GM21528 (cell line): Measurements from ENCODE around the gene ARX.

Source experiments
- ATAC-seq: cut with Tn5 transposase; IDR thresholded peaks from one replicate; pipeline ENCODE4 v1.9.1; 2021; ENCODE audit warnings: mild to moderate bottlenecking, moderate library complexity; ENCODE audit not compliant: unreplicated experiment, low FRiP score

Gene ARX

GRCh38 chrX:25015486-25016360 lies at the start of gene ARX:
ARX (minus strand) TSS chrX:25015965; CDS start chrX:25015737, 228 bp downstream.
- ATAC-seq = no peak

DNA sequence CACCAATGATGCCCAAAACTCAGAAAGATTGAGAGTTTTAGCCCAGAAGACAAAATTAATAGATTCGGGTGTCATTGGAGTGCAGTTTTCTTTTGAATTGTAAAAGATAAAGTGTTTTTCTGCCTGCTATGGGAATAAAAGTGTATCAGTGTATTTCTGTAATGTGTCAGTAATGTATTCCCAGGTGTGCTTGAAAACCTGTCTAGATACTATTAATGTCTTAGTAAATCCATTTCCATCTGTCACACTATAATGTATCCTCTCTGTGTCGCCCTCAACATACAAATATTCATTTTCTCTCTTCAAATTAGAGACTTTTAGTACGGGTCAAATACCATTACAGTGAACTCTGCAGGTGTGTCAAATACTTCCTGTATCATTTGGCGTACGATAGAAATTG lies 43.5 kb upstream of the ARX start:
- ATAC-seq = no peak

DNA sequence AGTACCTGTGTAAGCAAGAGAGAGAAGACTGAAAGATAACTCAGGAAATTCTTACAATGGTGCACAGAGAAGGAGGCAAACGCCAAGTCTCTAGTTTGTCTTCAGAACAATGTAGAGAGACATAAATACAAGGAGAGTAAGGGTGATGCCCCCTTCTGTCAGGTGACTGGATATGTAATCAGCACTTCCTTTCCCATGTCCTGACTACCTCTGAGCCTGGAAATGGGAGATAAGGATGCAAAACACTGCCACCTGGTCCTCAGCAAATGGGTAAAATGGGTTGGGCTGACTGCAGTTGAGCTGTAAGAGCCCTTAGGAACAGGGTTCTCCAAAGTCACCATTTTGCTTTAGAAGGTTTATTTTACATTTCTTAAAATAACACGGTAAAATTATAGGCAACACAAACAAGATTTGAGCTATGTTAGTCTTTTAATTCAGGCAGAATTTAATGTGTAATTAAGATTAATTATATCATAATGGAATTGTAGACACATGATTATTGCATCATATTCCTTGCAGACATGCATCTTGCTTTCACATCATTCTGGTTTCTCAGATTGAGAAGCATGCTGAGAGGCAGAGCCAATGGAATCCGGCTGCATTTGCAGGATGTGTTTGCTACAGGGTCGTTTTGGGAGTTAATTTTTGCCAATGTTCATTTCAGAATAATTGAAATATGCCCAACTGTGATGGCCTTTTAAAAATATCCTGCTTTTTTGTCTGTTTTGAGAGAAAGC lies 37.2 kb upstream of the ARX start:
- no peak for ATAC-seq

DNA sequence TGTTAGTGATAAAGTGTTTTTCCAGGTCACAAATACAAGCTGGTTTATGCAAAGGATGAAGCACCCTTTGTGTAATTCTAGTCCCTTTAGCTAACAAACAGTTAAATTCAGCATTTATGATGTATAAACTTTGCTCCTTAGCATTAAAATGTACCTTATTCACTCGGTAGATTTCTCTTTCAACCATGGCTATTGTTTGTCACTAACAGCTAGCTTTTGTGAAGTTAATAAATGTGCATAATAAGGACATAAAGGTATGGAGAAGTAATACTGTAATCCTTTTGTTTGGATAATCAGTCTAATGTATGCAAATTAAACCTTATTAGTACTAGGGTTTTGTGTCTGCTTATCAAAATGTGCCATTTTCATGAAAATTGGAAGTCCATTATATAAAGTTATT lies 34.2 kb upstream of the ARX start:
- no peak for ATAC-seq

GRCh38 chrX:25049357-25049756 lies 33.6 kb upstream of the ARX start:
- no peak for ATAC-seq

DNA sequence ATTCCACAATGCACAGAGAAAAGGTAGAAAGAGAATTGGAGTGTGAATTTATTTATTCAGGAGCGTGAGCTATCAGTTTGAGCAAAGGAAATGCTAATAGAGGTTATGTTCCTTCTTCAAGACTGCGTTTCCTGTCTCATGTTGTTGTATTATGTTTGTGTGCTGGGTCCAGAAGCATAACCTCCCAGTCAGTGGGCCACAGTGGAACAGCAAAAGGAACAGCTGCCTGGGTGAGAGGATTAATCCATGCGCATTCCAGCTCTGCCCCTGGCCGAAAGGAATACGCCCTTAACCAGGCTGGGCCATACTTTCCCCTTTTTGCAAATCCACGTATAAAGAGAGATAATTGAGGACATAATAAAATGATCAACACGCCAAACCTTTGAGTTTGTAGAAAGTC lies 32.4 kb upstream of the ARX start:
- ATAC-seq = no peak

GRCh38 chrX:25043192-25043591 lies 27.4 kb upstream of the ARX start:
- no peak for ATAC-seq

GRCh38 chrX:25039036-25039435 lies 23.3 kb upstream of the ARX start:
- no peak for ATAC-seq

DNA sequence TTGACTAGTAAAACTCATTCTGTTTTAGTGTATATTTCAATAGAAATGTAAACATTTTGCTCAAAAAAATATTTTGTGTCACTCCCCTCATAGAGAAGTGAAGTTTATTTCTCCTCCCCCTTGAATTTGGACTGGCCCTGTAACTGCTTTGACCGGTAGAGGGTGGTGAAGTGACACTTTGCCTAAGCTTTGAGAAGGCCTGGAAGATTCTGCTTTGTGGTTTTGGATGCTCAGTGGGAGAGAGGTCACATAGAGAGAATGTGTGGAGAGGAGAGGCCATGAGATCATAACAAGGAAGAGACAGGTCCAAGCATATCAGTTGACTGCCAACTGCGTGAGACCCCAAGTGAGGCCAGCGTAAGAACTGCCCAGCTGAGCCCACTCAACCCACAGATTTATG lies 19.1 kb upstream of the ARX start:
- ATAC-seq = no peak

- no peak for ATAC-seq
These were observed 13.6 kb upstream of the ARX start for GRCh38 chrX:25029288-25029825.

DNA sequence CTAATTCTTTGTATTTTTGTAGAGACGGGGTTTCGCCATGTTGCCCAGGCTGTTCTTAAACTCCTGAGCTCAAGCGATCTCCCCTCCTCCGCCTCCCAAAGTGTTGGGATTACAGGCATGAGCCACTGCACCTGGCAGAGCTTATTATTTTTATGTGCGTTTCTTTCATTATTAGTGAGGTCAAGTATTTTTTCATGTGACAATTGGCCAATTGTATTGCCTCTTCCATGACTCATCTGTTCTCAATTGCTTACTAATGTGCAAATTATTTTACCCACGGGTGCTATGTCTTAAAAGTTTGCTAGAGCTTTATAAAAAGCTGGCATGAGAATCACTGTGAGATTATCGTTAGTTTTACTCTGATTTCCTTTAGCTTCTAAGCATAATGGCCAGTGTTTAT lies 13.0 kb upstream of the ARX start:
- no peak for ATAC-seq

DNA sequence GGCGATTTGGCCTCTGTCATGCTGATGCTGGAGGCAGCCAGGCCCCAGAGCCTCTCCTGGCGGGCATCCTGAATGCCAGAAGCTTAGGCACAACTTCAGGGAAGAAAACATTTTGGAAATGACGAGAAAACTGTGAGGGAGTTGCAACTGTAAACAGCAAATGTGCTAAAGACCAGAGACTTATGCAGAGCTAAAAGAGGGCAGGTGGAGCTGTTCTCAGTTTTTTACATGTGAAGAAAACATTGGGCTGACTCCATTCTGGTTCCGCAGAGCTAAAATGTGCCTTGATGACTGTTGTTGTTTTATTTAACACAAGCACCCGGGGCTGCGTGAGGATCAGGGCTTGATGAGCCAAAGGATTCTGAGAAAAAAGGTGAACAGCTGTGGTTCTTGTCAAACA lies 10.8 kb upstream of the ARX start:
- no peak for ATAC-seq

- no peak for ATAC-seq
These were observed 9.8 kb upstream of the ARX start for GRCh38 chrX:25025615-25026014.

- ATAC-seq = no peak
These were observed 8.1 kb upstream of the ARX start for GRCh38 chrX:25023908-25024307.

DNA sequence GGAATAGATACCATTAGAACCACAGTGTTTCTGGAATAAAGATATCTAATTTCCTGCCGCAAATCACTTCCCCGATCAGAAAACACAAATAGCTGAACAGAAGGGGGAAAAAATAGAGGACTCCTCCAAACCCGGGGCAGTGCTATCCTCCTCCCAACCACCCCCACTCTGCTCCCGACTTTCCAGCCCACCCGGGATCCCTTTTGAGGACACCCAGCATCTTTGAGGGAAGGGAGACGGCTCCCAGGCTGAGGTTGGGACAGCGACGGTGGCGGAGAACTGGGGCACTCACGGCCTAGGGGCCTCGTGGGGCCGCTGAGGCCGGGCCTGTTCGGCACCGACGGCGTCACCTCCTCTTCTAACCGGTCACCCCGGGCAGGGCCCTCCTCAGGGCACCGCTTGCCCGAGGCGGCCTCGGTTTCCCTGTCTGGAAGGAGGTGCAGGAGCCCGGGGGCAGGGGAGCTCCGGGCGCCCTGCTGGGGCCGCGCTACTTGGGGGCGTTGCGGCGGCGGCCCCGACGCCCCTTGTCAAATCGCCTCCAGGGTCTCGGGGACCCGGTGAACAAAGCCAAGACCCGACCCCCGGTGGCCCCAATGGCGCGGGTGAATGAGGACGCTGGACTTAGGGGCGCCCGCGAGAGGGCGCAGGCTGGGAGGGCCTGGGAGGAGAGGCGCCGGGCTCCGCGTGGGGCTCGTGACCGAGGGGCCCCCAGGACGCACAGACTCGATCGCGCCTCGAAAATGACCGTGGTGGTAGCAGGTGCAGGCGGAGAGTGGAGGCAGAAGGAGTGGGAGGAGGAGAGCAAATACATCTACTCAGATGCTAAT lies 6.9 kb upstream of the ARX start:
- no peak for ATAC-seq

DNA sequence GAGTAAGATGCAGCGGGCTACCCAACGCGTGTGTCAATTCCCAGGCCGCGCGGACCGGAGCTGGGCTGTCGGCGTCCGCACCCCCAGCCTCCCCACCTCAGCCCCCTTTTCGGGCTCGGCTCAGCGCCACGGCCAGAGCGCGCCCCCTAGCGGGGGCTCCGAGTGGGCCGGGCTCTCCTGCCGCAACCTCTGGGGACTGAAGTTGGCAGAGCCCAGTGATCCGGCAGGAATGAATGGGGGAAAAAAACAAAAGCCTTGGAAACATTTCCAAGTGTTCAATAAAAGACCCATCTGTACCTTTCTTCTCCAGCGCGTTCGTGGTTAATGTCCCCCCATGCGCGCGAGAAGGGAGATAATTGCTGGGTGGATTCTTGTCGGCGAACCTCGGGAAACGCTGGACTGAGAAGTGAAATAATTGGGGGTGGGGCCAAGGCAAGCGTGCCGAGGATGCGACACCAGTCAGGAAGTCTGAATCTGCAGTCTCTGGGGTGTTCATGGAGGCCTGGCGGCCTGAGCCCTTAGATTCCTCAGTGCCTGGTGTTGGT lies 5.2 kb upstream of the ARX start:
- no peak for ATAC-seq

DNA sequence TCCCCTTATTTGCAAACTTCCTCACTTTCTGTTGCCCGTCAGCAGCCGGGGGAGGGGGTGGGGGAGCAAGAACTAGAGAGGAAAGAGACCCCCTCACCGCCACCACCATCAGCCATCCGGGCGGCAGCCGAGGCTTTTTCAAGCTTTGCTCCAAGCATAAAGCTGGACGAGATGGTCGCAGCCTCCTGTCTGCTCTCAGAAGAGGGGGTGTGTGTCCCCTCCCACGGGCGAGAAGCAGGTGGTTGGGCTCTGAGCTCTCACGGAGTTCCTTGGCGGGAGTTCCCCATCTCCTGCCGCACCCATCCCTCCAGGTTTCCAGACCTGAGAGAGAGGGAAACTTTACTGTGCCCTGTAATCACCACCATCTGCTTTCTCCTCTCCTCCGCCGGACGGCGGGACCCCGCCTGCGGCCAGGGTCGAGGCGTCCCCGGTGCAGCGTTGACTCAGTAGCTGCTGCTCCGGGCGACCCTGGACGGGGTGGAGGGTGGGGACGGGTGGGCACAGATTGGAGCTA lies 4.7 kb upstream of the ARX start:
- no peak for ATAC-seq

GRCh38 chrX:25019707-25020390 lies 4.1 kb upstream of the ARX start:
- ATAC-seq = no peak

- ATAC-seq = no peak
These were observed 2.9 kb upstream of the ARX start for GRCh38 chrX:25018682-25019081.
